GM12874 (cell line): Measurements from ENCODE around the gene ARHGAP8.

Source experiments
- CTCF ChIP-seq: IDR thresholded peaks from 2 replicates; pipeline ENCODE4 v1.5.1; 2011; ENCODE audit warnings: low read depth, mild to moderate bottlenecking, control low read depth, low read length, moderate library complexity; ENCODE audit not compliant: insufficient read depth

The ARHGAP8 gene

GRCh38 chr22:44709881-44710392 lies 42.4 kb upstream of the ARHGAP8 start:
- no peak for TF ChIP-seq CTCF

GRCh38 chr22:44710474-44711240 lies 41.7 kb upstream of the ARHGAP8 start:
- no peak for TF ChIP-seq CTCF

- no peak for TF ChIP-seq CTCF
Observed at GRCh38 chr22:44711241-44711560, 41.2 kb upstream of the ARHGAP8 start.

- TF ChIP-seq CTCF = no peak
Observed at GRCh38 chr22:44711690-44712555, 40.5 kb upstream of the ARHGAP8 start.

- no peak for TF ChIP-seq CTCF
Observed at GRCh38 chr22:44712962-44713361, 39.4 kb upstream of the ARHGAP8 start.

- TF ChIP-seq CTCF = no peak
Observed at GRCh38 chr22:44714703-44715350, 37.5 kb upstream of the ARHGAP8 start.

GRCh38 chr22:44718418-44718817 lies 34.0 kb upstream of the ARHGAP8 start:
- no peak for TF ChIP-seq CTCF
